Cardiac ventricle fibroblast (primary cell): ENCODE data around the gene KCNA10. TPM values are rescaled to one million over a fixed set of nuclear protein-coding genes. Genes with fewer than 3 reads are reported as not detected.

ENCODE experiments used
- total RNA-seq: library from RNA; depleted of rRNA; stranded (reverse); fragments of >200 nt; gene quantifications from 2 replicates; pipeline ENCODE4 v1.2.3, GENCODE V29; 2015

The KCNA10 gene
- total RNA-seq = not detected in 2 replicates

GRCh38 chr1:110519125-110519810 lies at the start of gene KCNA10:
TSS of gene KCNA10 (minus strand) at chr1:110519175. CDS start at chr1:110518787, 388 bp downstream.

Other genes with a start within 250 kb of the KCNA10 start
- gene RBM15, start 179.8 kb downstream of the KCNA10 start, total RNA-seq = 16.7 and 18.1 TPM in 2 replicates
- gene SLC16A4, start 128.1 kb downstream of the KCNA10 start, total RNA-seq = 14.4 and 16.4 TPM in 2 replicates
- gene LAMTOR5, start 111.5 kb downstream of the KCNA10 start, total RNA-seq = 99.3 and 100 TPM in 2 replicates
- gene PROK1, start 68.0 kb downstream of the KCNA10 start, total RNA-seq = not detected in 2 replicates
- 0.06 and 0.10 TPM in 2 replicates for gene KCNA2, start 87.2 kb upstream of the KCNA10 start, total RNA-seq
- not detected in 2 replicates for gene KCNA3, start 155.8 kb upstream of the KCNA10 start, total RNA-seq